ENCODE measurements around the gene NFATC2IP. TPM values are rescaled to one million over a fixed set of nuclear protein-coding genes. Genes with fewer than 3 reads are reported as not detected.

NFATC2IP gene
- total and polyA plus RNA-seq, 2 of the 13 experiments (the other 11 are each of a cell fraction or from before 2014, with no cell fraction given) = 32.1 to 48.5 TPM

GRCh38 chr16:28974437-28975157 is 23.9 kb downstream of the NFATC2IP start, which contains the start of gene SPNS1 (continued):
- TF ChIP-seq ZNF687 (CRISPR knock-in tag; IDR thresholded peaks at IDR 0.05) = peak; percentile 95
- peak; percentile 81 for TF ChIP-seq ZNF550 (CRISPR knock-in tag; IDR thresholded peaks at IDR 0.05; ENCODE audit: borderline replicate concordance)
- TF ChIP-seq PTBP1 (IDR thresholded peaks at IDR 0.05; ENCODE audit: low read depth, low read length, poor library complexity, severe bottlenecking) = no peak
- TF ChIP-seq ZNF704 (CRISPR knock-in tag; IDR thresholded peaks at IDR 0.05; ENCODE audit: borderline replicate concordance) = peak; percentile 93
- peak; percentile 28; the same call in 1 of the 2 replicates for TF ChIP-seq HINFP (CRISPR knock-in tag; IDR thresholded peaks at IDR 0.05; ENCODE audit: low read depth)
- TF ChIP-seq MAX (IDR thresholded peaks at IDR 0.05) = peak; percentile 96
- no peak; the same call in 1 of the 2 replicates for TF ChIP-seq WIZ (CRISPR knock-in tag; IDR thresholded peaks at IDR 0.05)
- TF ChIP-seq SRSF4 (IDR thresholded peaks at IDR 0.05; ENCODE audit: low read depth, low read length, poor library complexity, severe bottlenecking) = no peak
- peak; percentile 84 for TF ChIP-seq ZNF317 (CRISPR knock-in tag; IDR thresholded peaks at IDR 0.05)
- TF ChIP-seq SSRP1 (CRISPR knock-in tag; IDR thresholded peaks at IDR 0.05) = no peak; the same call in 1 of the 2 replicates
- TF ChIP-seq FOXO4 (CRISPR knock-in tag; conservative IDR thresholded peaks at IDR 0.05) = no peak
- peak; percentile 76; the same call in 1 of the 2 replicates for TF ChIP-seq GLI4 (CRISPR knock-in tag; IDR thresholded peaks at IDR 0.05; ENCODE audit: borderline replicate concordance)
- peak; percentile 94 for TF ChIP-seq THAP11 (CRISPR knock-in tag; IDR thresholded peaks at IDR 0.05)
- TF ChIP-seq ZNF17 (CRISPR knock-in tag; IDR thresholded peaks at IDR 0.05) = no peak
- TF ChIP-seq TEF (CRISPR knock-in tag; IDR thresholded peaks at IDR 0.05) = peak; percentile 90
- TF ChIP-seq ZNF773 (CRISPR knock-in tag; IDR thresholded peaks at IDR 0.05; ENCODE audit: borderline replicate concordance) = 0 out of 2 replicates have a peak, but pooled peaks have one; percentile 74
- TF ChIP-seq NCOA1 (CRISPR knock-in tag; IDR thresholded peaks at IDR 0.05) = 0 out of 2 replicates have a peak, but pooled peaks have one; percentile 1

All from HepG2 (cell line).